PC-3 (cell line): ENCODE results near the gene SHISAL2A.

Experiments
- CTCF ChIP-seq: fragments of 300-600 bp; sonication (generic); conservative IDR thresholded peaks from 2 replicates; pipeline ENCODE4 v1.5.1; 2017; ENCODE audit warnings: antibody characterized with exemption, low read depth, mild to moderate bottlenecking, low read length
- EZH2 ChIP-seq: fragments of 300-600 bp; sonication (generic); IDR thresholded peaks from one replicate; pipeline ENCODE4 v1.6.1; 2017; ENCODE audit warnings: antibody characterized with exemption, mild to moderate bottlenecking, low read length; ENCODE audit not compliant: unreplicated experiment
- EZH2phosphoT487 ChIP-seq: fragments of 300-600 bp; sonication (generic); IDR thresholded peaks from 2 replicates; pipeline ENCODE4 v1.6.1; 2018; ENCODE audit warnings: mild to moderate bottlenecking, antibody characterized with exemption, low read length, borderline replicate concordance

DNA sequence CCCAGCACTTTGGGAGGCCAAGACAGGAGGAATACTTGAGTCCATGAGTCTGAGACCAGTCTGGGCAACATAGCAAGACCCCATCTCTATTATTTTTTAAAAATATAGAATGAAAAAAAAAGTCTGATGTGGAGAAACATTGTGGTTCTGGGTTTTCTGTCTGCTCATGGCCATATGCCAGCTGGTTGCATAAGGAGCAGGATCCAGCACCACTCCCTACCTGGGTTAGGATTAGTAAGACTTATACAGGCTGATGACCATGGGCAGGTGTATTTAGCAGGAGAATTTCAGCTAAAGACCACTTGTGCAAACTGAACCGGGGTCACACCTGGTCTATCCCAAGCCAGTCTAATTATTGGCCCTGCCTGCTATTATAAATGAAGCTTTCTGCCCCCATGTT, 47.5 kb upstream of the SHISAL2A start:
- no peak for TF ChIP-seq CTCF
- TF ChIP-seq EZH2, result no peak
- TF ChIP-seq EZH2phosphoT487, result no peak
